ENCODE data around the gene TBXAS1. TPM values are rescaled to one million over a fixed set of nuclear protein-coding genes. Genes with fewer than 3 reads are reported as not detected.

Gene TBXAS1
- total RNA-seq, 1 donor from 2014 or later: 20.0 TPM

DNA sequence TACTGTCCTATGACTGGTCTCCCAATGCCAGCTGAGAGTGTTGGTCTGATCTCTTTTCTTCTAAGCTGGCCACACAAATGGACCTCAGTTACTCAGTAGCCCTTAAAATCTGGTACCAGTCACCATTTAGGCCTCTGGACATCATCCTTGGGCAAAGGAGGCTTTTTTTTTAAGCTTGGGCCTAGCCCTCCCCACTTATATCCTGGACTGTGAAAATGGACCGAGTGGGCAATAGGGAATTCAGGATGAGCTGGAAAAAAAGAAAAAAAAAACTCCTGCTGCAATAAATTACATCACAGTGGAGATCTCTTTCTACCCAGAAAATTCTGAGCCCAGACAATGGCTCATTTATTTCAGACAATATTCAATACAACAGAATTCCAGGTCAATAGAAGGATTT, 165.3 kb downstream of the TBXAS1 start:
- TF ChIP-seq, protein P1, sequence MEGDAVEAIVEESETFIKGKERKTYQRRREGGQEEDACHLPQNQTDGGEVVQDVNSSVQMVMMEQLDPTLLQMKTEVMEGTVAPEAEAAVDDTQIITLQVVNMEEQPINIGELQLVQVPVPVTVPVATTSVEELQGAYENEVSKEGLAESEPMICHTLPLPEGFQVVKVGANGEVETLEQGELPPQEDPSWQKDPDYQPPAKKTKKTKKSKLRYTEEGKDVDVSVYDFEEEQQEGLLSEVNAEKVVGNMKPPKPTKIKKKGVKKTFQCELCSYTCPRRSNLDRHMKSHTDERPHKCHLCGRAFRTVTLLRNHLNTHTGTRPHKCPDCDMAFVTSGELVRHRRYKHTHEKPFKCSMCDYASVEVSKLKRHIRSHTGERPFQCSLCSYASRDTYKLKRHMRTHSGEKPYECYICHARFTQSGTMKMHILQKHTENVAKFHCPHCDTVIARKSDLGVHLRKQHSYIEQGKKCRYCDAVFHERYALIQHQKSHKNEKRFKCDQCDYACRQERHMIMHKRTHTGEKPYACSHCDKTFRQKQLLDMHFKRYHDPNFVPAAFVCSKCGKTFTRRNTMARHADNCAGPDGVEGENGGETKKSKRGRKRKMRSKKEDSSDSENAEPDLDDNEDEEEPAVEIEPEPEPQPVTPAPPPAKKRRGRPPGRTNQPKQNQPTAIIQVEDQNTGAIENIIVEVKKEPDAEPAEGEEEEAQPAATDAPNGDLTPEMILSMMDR (conservative IDR thresholded peaks at IDR 0.05; ENCODE audit: low read depth, low read length): no peak
- no peak overlapping the region for H3K4me3 ChIP-seq (ENCODE audit: low read depth, low read length)
- DNase-seq (ENCODE audit: low read depth): no peak

DNA sequence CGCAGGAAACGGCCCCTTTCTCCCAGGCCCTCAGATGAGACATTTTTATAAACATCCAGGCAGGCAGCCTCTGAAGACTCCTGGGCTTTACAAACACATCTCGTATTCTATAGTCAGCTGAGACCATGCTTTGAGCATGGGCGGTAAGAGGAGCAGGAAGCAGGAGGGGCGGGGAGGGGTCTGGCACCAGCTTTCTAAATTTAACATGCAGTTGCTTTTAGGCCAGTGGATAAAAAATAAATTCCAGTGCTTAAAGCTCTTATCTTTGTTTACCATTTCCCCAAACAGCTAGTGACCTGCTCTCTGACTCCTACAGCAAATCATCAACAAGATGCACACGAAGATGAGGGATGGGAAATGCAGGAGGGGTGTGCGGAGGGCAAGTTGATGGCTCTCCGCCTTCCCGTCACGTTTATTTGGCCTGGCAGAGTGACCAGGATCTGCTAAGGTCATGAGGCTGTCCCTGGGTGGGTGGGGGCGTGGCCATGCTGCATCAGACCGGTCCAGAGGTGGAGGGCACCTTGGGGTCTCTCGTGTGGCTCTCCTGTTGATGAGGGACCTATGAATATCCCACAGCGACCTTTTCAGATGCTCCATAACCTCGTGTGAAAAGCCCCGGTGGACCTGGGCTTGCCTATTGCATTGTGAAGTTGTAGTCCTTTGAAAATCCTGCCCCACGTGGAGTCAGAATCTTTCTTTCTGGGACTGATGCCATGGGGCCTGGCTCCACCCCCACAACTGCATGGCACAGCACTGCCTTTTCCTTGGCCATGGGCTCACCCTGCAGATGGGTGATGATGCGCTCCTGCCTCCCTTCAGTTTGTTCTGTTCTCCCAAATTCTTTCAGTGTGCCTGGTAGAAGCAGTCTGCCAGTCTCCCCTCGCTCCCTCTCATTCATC, 166.2 kb downstream of the TBXAS1 start:
- H3K4me3 ChIP-seq (ENCODE audit: low read depth, low read length): no peak overlapping the region
- TF ChIP-seq, protein P1 (conservative IDR thresholded peaks at IDR 0.05; ENCODE audit: low read depth, low read length): peak; percentile 12
- no peak for DNase-seq (ENCODE audit: low read depth)

DNA sequence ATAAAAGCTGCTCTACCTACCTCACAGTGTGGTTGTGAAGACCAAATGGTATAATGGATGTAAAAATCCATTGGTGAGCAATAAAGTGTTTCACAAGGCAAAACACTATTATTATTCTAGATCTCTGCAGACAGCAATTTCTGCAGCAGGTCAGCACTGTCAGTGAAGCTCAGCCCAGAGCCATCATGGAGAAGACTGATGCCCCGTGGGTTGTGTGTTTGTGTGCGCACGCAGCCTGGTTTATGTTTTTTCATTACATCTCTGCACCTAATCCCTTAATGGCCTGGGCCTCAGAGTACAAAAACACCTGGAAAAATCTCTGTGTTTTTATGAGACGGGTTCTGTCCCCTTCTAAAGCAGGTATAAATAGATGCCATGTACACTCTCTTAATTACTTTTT, 169.5 kb downstream of the TBXAS1 start:
- TF ChIP-seq, protein P1 (conservative IDR thresholded peaks at IDR 0.05; ENCODE audit: low read depth, low read length): no peak
- no peak for DNase-seq (ENCODE audit: low read depth)
- H3K4me3 ChIP-seq (ENCODE audit: low read depth, low read length): no peak overlapping the region

DNA sequence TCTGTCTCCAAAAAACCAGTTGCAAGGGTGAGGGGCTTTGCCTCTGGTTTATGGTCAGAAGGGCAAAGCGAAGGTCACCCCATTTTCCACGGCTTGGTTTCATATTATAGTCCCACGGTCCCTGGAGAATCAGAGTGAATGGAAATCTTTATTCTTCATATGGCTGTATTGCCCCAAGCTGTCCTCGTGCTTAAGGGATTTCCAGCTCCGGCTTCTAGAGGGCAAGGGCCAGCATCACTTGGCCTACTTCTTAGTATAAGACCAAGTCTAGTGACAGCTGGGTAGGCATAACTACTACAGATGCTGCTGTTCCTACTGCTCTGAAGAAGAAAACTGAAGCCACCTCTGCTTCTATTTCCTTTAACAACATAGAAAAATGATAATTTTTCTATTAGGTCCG, 170.5 kb downstream of the TBXAS1 start:
- no peak overlapping the region for H3K4me3 ChIP-seq (ENCODE audit: low read depth, low read length)
- DNase-seq (ENCODE audit: low read depth): no peak
- TF ChIP-seq, protein P1 (conservative IDR thresholded peaks at IDR 0.05; ENCODE audit: low read depth, low read length): no peak

DNA sequence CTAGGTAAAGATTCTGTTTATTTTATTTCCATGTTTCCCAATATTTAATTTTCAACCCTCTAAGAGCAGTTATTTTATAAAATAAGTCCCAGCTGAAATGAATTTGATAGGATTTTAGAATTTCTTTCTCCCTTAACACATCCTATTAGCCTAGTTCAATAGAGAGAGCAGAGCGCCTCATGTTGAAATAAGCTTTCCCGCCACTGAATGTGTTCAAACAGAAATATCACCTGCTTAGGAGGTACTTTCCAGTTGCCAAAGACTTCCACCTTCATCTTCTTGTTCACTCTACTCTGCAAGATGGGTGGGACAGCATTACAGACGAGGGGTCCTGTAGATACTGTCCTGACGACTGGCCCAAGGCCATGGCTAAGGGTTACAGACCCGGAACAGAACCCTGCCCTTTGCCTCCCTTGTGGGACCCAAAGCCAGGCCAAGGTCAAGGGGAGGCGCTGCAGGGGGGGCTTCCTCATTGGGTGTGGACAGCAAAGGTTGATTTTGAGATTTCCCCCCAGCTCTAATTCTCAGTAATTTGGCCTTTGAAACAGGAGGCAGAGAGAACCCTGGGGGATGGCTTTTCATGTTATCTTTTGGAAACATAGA, 171.7 kb downstream of the TBXAS1 start:
- TF ChIP-seq, protein P1 (conservative IDR thresholded peaks at IDR 0.05; ENCODE audit: low read depth, low read length): no peak
- H3K4me3 ChIP-seq (ENCODE audit: low read depth, low read length): no peak overlapping the region
- DNase-seq (ENCODE audit: low read depth): no peak

DNA sequence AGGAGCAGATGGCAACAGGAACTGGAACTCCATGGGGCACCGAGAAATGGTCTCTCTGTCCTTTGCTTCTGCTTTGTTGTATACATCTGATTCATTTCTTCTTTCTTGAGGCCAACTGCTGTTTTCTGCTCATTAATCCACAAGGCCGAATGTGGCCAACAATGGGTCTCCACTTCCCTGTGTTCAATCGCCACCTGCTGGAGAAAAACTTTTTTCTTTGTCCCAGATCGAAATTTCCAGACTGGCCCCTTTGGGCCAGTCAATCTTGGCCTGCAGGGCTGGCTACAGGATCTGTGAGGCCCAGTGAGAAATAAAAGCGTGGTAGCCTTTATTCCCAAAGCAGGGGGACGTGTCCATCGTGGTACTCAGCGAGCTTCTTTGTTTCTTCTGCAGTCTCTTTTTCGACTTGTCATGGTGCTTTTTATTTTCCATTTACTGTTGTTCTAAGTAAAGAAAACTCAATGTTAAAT, 174.9 kb downstream of the TBXAS1 start:
- no peak overlapping the region for H3K4me3 ChIP-seq (ENCODE audit: low read depth, low read length)
- peak; percentile 18 for DNase-seq (ENCODE audit: low read depth)
- TF ChIP-seq, protein P1 (conservative IDR thresholded peaks at IDR 0.05; ENCODE audit: low read depth, low read length): peak; percentile 77
